K562 (cell line): ENCODE measurements around the gene ERMARD. TPM values are rescaled to one million over a fixed set of nuclear protein-coding genes. Genes with fewer than 3 reads are reported as not detected.

ENCODE experiments used
- ATAC-seq: fragments of 200-7000 bp; cut with Tn5 transposase; 3 replicates; pipeline ENCODE4 v1.9.1; 2020; ENCODE audit warnings: moderate library complexity
- BruUV-seq: library from RNA; stranded (reverse); fragments of 400-500 nt; replicated peaks from 2 replicates; lab custom pipeline; 2021; lab: Mats Ljungman, UMichigan
- CTCF ChIA-PET: fragments of 300-600 bp; formaldehyde crosslinking; extraction: SDS; loops from one replicate; lab custom pipeline; 2021; ENCODE audit warnings: low intra/inter-chr PET ratio; lab: Yijun Ruan, JAX
- POLR2A ChIA-PET: fragments of 300-600, 350-650 bp; sonication (Branson Sonifier 250); formaldehyde crosslinking; extraction: SDS; loops from one replicate; lab custom pipeline; 2021; ENCODE audit warnings: antibody characterized with exemption, inconsistent platforms; lab: Yijun Ruan, JAX
- DNase-seq, 4 experiments: peaks; one replicate each; pipeline versions ENCODE4 v3.0.0 to v3.0.0-alpha.2; 2011 to 2018; ENCODE audit warnings: low spot score in 3 of 4, mixed read lengths in 3 of 4; ENCODE audit errors: extremely low read depth in 1 of 4
- FAIRE-seq: peaks from 2 replicates; lab custom pipeline; 2011; peaks lifted over from hg19 to GRCh38; lab: Jason Lieb, UNC
- H2AFZ ChIP-seq: 2 replicates; pipeline ENCODE4 v1.6.0; 2011; ENCODE audit warnings: low read depth, low read length, control low read depth, inconsistent platforms
- H3K27ac ChIP-seq: fragments of 200-600 bp; 3 replicates; pipeline ENCODE4 v1.8.0; 2011; ENCODE audit warnings: low read depth, mild to moderate bottlenecking, control low read depth, inconsistent platforms, low read length, moderate library complexity, mixed read lengths; ENCODE audit errors: extremely low read depth
- H3K27me3 ChIP-seq, 2 experiments: fragments of 300-600 bp in 1 of 2; 2 replicates in 1 of 2; 3 replicates in 1 of 2; pipeline versions ENCODE4 v1.6.0 to v1.8.0; 2011; ENCODE audit warnings: inconsistent platforms in 2 of 2, low read length in 2 of 2, mild to moderate bottlenecking in 1 of 2, mixed read lengths in 1 of 2, moderate library complexity in 1 of 2; ENCODE audit not compliant: control insufficient read depth in 2 of 2, insufficient read depth in 2 of 2
- H3K36me3 ChIP-seq: fragments of 300-600 bp; 3 replicates; pipeline ENCODE4 v1.8.0; 2011; ENCODE audit warnings: mild to moderate bottlenecking, low read length, inconsistent platforms; ENCODE audit not compliant: control insufficient read depth, insufficient read depth
- H3K4me1 ChIP-seq, 2 experiments: fragments of 200-600 bp in 1 of 2; replicated peaks in 1 of 2; 2 replicates in 1 of 2; 3 replicates in 1 of 2; pipeline versions ENCODE4 v1.5.1 to v1.8.0; 2011; ENCODE audit warnings: inconsistent platforms in 2 of 2, low read length in 2 of 2, mild to moderate bottlenecking in 1 of 2, mixed read lengths in 1 of 2, moderate library complexity in 1 of 2; ENCODE audit not compliant: control insufficient read depth in 2 of 2, insufficient read depth in 2 of 2
- H3K4me2 ChIP-seq: 2 replicates; pipeline ENCODE4 v1.6.1; 2011; ENCODE audit warnings: low read length, control low read depth, inconsistent platforms, mixed read lengths; ENCODE audit not compliant: insufficient read depth
- H3K4me3 ChIP-seq: fragments of 200-600 bp; sonication (generic), shearing (Covaris generic); 2 replicates; pipeline ENCODE4 v1.5.1; 2016; ENCODE audit warnings: control low read depth, inconsistent platforms
- H3K79me2 ChIP-seq: fragments of 200-600 bp; 3 replicates; pipeline ENCODE4 v1.8.0; 2011; ENCODE audit warnings: low read length, inconsistent platforms; ENCODE audit not compliant: control insufficient read depth, insufficient read depth
- H3K9ac ChIP-seq, 2 experiments: 2 replicates each; pipeline versions ENCODE4 v1.6.0 to v1.6.1; 2011; ENCODE audit warnings: low read depth in 2 of 2, low read length in 2 of 2, control low read depth in 1 of 2, inconsistent platforms in 1 of 2, mild to moderate bottlenecking in 1 of 2, mixed read lengths in 1 of 2; ENCODE audit not compliant: insufficient read depth in 1 of 2
- H3K9me1 ChIP-seq: one replicate; pipeline ENCODE4 v1.6.0; 2011; ENCODE audit warnings: inconsistent platforms, mild to moderate bottlenecking, low read length, moderate library complexity; ENCODE audit not compliant: control insufficient read depth, insufficient read depth
- H3K9me3 ChIP-seq: replicated peaks from 2 replicates; pipeline ENCODE4 v1.5.1; 2011; ENCODE audit warnings: low read depth, low read length, inconsistent platforms; ENCODE audit not compliant: control insufficient read depth, insufficient read depth
- H4K20me1 ChIP-seq: replicated peaks from 2 replicates; pipeline ENCODE4 v1.6.1; 2011; ENCODE audit warnings: low read length, inconsistent platforms, mixed read lengths; ENCODE audit not compliant: control insufficient read depth, insufficient read depth
- CTCF ChIP-seq, 3 experiments: IDR thresholded peaks in 2 of 3; conservative IDR thresholded peaks in 1 of 3; 2 replicates each; pipeline ENCODE4 v1.5.1; 2011 to 2012; ENCODE audit warnings: low read length in 3 of 3, mild to moderate bottlenecking in 3 of 3, control low read depth in 2 of 3, improper control_type of control experiment in 1 of 3, inconsistent platforms in 1 of 3, low read depth in 1 of 3, mixed read lengths in 1 of 3, moderate library complexity in 1 of 3; ENCODE audit not compliant: insufficient read depth in 2 of 3
- ZNF644 ChIP-seq: fragments of 200-800 bp; sonication (Bioruptor generic); IDR thresholded peaks from 2 replicates; pipeline ENCODE4 v1.6.1; 2016; ENCODE audit warnings: low read depth, missing genetic modification characterization, missing compliant biosample characterization
- whole genome bisulfite sequencing: fragments of 100-300 bp; shearing (Covaris generic); methylation state at CpG from one replicate; pipeline ENCODE4 v1.1.6; 2016; ENCODE audit warnings: low coverage, mixed read lengths; ENCODE audit not compliant: insufficient coverage; ENCODE audit errors: missing lambda C conversion rate; 5-methylcytosine and 5-hydroxymethylcytosine counted together
- in situ Hi-C: fragments of 300-500 bp; cut with MboI; formaldehyde crosslinking; loops from 4 replicates; pipeline ENCODE4 v1.15.0; 2018; ENCODE audit warnings: inconsistent platforms, mixed read lengths
- intact Hi-C: fragments of 100-400 bp; cut with micrococcal nuclease; formaldehyde crosslinking; loops from 2 replicates; pipeline ENCODE4 v1.14.2; 2022
- polyA plus RNA-seq, 8 experiments: library from polyadenylated mRNA; depleted of rRNA in 4 of 8; stranded (reverse) in 5 of 8; unstranded in 3 of 8; fragments of >200 nt; fragmentation: Nextera tagmentation in 2 of 8; fragmentation: Illumina TruSeq in 1 of 8; extraction: Ambion mirVana in 2 of 8; extraction: Trizol in 1 of 8; gene quantifications; 2 replicates each; pipeline versions ENCODE4 v1.2.1 to v1.2.3, GENCODE V29; 2011 to 2014; ENCODE audit warnings: inconsistent platforms in 1 of 8, missing spikeins in 1 of 8
- total RNA-seq, 7 experiments: library from RNA; depleted of rRNA in 6 of 7; stranded (reverse); fragments of >200 nt in 6 of 7; fragmentation: Illumina TruSeq in 2 of 7; extraction: Trizol in 2 of 7; gene quantifications; 2 replicates each; pipeline versions ENCODE4 v1.2.1 to v1.2.3, GENCODE V29; 2011 to 2021; ENCODE audit warnings: low replicate concordance in 1 of 7

The ERMARD gene
- total and polyA plus RNA-seq, 9 of the 15 experiments (the other 6 are each of a cell fraction or from before 2014, with no cell fraction given): 14.5 to 68.6 (median 27.7) TPM

- CTCF ChIA-PET: no interaction called here
- Histone ChIP-seq H3K27me3 (no peaks in the 10 kb centered on the region), H2AFZ (no peak overlapping the region), H3K36me3 (peaks cover 43% of the 10 kb centered on the region), H4K20me1 (peaks cover 6% of the 10 kb centered on the region), H3K9me3 (no peaks in the 10 kb centered on the region), H3K79me2 (peaks cover 49% of the 10 kb centered on the region), H3K9ac (no peak overlapping the region), H3K4me1 (peaks cover 19 to 20% of the 10 kb centered on the region in 2 experiments), H3K27ac (no peak overlapping the region), H3K4me3 (no peak overlapping the region), H3K4me2 (no peak overlapping the region), H3K9me1 (no peaks in the 10 kb centered on the region)
- TF ChIP-seq ZNF644 (tag) (no peak), CTCF (IDR thresholded peaks at IDR 0.05 in 2 of 3, conservative IDR thresholded peaks at IDR 0.05 in 1 of 3; ENCODE audit: insufficient read depth in 2 of 3, low read depth in 1 of 3, low read length in 3 of 3) (peak in 2 of 3 experiments; percentile 13 to 15; a peak in 1 of 6 replicates)
- in situ Hi-C loops (no loop called here), intact Hi-C loops (no loop called here)
- POLR2A ChIA-PET: interaction anchor here (0.6 to 7.0 kb wide), 4 partner anchors 10 to 15 kb away, joined by 3 to 46 read pairs (median 4); no protein-coding TSS in a partner anchor
- FAIRE-seq (no peak), ATAC-seq (no peak), DNase-seq (no peak)
- no TSS peak for BruUV-seq
- 93% methylated on average over 3 of the region's 3 CpGs for WGBS
Measured at GRCh38 chr6:169720207-169720855, 31.1 kb upstream of the ERMARD start.
